Inferior parietal cortex (tissue), 1 donor: Measurements from ENCODE around the gene CFAP46.
"Not testable (repeated sequence)": the region's sequence is repeated elsewhere in the genome, so short reads cannot be mapped to it uniquely, and the experiment has no call there.

Experiments
- DNase-seq: peaks from one replicate; pipeline ENCODE4 v3.0.0-alpha.2; 2016; ENCODE audit errors: extremely low spot score

CFAP46 gene

GRCh38 chr10:132832186-132832969 is 110.0 kb downstream of the CFAP46 start:
- no peak for DNase-seq

DNA sequence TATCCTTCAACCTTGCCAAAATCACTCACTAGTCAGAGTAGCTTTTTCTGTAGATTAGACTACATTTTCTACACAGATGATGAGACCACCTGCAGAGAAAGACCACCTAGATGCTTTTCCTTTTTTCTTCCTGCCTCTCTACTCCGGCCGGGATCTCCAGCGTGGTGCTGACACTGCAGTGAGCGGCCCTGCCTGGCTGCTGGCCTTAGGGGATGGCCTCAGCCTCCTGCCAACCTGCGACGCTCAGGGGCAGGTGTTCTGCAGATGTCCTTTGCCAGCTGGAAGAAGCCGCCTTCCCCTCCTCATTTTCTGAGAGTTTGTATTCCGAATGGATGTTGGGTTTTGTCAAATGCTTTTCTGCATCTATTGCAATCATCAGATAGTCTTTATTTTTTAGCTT is 113.0 kb downstream of the CFAP46 start:
- DNase-seq, result no peak

DNA sequence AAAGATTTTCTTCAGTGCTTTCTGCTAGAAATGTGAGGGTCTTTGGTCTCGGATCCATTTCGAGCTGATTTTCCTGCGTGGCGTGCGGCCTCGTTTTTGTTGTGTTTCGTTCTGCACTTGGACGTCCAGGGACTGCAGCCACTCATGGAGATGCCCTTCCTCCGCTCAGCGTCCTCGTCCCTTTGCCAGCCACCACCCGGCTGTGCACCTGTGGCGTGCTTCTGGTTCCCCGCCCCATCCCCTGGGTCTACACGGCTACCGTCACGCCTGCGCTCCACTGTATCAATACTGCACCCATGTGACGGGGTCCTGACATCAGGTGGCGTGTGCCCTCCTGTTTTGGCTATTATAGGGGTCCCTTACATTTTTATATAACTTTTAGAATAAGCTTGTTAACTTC is 113.7 kb downstream of the CFAP46 start:
- DNase-seq, result no peak

GRCh38 chr10:132827861-132828539 is 114.4 kb downstream of the CFAP46 start:
- no peak for DNase-seq

GRCh38 chr10:132827423-132827789 is 115.0 kb downstream of the CFAP46 start:
- DNase-seq, result no peak

GRCh38 chr10:132826524-132827422 is 115.6 kb downstream of the CFAP46 start:
- no peak for DNase-seq

DNA sequence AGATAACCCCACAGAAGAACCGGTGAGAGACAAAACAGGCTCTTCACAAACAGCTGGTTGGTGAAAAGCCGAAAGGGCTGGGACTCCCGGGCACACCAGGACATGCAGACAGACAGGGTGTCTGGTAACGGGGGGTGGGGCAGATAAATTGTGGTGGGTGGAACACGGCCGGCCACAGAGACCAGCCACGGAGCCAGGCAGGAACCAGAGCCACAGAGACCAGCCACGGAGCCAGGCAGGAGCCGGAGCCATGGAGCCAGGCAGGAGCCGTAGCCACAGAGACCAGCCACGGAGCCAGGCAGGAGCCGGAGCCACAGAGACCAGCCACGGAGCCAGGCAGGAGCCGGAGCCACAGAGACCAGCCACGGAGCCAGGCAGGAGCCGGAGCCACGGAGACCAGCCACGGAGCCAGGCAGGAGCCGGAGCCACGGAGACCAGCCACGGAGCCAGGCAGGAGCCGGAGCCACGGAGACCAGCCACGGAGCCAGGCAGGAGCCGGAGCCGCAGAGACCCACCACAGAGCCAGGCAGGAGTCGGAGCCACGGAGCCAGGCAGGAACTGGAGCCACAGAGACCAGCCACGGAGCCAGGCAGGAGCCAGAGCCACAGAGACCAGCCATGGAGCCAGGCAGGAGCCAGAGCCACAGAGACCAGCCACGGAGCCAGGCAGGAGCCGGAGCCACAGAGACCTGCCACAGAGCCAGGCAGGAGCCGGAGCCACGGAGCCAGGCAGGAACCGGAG is 116.4 kb downstream of the CFAP46 start:
- DNase-seq, result not testable (repeated sequence)

DNA sequence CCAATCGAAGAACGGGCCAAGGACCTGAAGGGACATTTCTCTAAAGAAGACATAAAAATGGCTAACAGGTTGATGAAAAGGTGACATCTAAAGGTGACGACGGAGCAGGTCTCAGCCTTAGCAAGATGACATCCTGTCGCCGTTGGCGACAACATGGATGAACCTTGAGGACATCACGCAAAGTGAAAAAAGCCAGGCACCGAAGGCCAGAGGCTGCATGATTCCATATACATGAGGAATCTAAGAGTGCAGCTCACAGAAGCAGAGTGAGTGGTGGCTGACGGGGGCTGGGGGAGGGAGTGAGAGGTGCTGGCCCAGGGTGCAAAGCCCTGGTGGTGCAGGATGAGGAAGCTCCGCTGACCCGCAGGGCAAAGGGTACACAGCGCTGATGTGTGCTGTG is 122.3 kb downstream of the CFAP46 start:
- no peak for DNase-seq

- no peak for DNase-seq
Observed at GRCh38 chr10:132817701-132818211, 124.6 kb downstream of the CFAP46 start.

GRCh38 chr10:132816718-132817117 is 125.7 kb downstream of the CFAP46 start:
- no peak for DNase-seq

DNA sequence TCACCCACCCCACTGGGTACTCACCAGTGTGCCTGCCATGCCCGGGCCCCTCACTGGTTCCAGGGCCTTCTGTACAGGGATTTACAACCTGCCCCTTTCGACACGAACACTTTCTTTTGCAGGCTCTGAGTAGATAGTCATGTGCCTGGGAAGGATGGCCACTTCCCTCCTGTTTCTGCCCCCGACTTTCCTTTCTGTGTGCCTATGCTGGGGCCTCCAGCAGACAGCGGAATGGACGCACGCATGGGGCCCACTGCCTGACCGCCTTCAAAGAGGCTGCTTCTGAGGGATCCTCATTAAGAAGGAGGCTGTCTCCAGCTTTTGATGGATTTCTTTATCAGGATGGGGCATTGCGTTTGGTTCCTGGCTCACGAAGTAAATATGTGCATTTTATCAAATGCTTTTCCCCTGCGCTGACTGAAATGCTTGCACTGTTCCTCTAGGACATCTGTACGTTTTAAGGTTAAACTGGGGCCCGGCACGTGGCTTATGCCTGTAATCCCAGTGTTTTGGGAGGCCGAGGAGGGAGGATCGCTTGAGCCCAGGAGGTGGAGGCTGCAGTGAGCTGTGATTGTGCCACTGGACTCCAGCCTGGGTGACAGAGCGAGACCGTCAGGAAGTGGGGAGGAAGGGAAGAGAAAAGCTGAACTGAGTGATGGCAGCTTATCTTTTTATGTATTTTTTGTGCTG is 127.1 kb downstream of the CFAP46 start:
- no peak for DNase-seq

DNA sequence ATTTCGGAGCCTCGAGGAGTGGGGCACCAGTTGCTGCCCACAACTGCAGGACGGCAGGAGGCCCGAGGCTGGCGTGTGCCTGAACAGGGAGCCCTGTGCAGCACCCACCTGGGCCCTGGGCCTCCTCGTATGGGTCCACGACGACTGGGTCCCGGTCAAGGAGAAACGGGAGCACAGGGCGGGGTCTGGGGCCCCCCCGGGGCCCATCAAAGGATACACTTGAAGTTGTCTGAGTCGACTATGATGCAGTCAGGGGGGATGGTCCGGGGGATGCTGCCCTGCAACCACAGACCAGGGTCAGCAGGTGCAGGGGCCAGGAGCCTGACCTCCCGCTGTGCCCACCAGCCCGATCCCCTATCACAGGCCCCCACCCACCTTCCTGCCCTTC is 127.9 kb downstream of the CFAP46 start:
- DNase-seq, result no peak

GRCh38 chr10:132813560-132814468 is 128.6 kb downstream of the CFAP46 start:
- no peak for DNase-seq

DNA sequence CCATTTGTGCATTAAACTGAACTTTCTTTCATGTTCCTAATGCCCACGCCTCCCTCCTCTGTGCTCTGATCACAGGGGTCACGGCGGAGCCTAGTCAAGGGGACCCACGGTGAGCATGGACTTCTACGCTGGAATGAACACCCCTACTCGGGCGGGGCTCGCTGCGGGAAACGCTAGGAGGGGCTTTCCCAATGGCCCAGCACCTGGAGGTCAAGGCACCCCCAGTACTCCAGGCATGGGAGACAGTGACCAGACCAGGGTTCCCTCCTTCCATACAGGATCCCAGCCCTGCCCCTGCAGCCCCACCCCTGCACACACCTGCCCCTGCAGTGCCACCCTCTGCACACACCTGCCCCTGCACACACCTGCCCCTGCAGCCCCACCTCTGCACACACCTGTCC is 129.4 kb downstream of the CFAP46 start:
- DNase-seq, result no peak

GRCh38 chr10:132812520-132812919 is 129.8 kb downstream of the CFAP46 start:
- DNase-seq, result no peak

DNA sequence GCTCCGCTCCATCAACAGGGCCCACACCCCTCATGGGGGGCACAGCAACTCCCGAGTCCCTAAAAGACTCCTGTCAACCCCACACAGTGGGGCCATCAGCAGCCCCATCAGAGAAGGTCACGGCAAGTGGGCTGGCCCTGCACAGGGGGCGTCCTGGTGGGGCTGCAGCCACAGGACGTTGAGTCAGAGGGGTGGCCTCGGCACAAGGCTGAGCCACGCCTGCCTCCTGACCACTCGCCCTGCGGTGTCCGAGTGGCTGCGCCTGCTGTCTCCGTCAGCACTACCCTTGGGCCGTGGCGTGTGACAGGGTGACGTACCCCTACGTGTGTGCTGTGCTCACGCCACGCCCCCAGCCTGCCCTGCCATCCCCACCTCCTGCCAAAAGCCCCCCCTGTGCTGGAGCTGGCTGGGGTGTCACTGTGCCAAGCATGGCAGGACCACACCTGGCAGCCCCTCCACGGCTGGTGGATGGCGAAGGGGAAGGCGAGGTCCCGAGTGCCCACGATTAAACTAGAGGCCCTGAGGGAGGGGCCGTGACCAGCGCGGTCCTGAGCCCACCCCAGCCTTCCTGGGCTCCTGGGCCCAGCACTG is 130.4 kb downstream of the CFAP46 start:
- no peak for DNase-seq

DNA sequence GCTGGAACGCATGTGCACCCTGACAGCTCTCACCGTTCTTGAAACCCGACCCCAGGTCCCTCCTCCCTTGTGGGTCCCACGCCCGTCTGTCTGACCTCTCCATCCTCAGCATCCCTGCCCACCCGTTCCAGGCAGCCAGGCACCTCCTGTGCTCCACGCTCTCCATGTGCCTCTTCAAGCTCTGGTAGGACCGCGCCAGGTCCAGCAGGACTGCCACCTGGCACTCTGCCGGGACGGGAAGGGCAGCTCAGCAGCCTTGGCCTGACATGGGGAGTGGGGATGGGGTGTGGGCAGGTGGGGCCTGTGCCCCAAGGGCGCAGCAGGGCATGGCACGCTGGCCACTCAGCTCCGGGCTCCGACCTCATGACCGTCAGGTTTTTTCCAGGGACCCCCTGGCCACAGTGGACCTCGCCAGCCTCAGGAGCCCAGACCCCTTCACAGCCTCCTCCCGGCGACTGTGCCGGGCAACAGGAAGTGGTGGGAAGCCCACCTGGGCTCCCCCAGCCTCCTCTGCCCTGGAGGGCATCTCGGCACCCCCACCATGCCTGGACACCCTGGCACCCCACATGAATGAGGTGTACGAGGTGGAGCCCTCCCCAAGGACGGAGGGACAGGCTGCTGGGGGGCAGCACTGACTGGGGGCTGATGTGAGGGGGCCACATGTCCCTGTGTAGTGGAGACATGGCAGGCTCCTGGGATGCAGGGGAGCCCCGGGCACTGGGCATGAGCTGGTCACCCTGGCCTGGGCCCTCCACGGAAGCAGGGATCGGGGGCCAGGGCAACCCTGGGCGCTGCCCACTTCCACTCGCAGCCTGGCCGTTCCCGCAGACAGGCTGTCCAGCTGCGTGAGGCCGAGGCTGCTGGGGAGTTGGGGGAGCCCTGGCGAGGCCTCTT is 131.3 kb downstream of the CFAP46 start:
- DNase-seq, result no peak

DNA sequence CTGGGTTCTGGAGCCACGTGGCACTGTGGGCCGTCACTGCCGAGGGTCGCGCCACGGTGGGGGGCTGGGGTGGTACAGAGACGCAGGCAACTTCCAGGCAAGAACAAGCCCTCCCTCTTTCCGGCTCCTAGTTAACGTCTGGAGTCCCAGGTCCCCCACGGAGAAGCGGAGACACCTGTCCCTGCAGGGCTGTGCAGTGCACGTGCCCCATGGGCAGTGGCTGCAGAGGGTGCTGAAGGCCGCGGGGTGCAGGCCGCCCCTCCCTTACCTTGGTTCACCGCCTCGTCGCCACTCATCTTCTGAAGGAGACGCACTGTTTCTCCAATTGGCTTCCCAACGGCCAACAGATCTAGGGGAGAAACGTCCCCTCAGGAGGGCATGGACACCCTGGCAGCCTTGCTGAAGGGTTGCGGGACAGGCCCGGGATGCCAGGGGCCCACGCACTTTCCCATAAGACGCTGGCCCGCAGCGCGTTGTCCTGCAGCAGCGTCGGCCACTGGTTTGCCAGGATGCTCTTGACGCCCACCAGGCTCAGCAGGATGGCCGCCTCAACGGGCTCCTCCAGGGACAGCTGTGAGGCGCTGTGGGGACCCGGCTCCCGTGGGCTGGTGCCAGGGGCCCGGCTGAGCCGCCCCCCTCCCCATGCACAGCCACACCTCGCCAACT is 132.1 kb downstream of the CFAP46 start:
- no peak for DNase-seq
